ENCODE measurements around the gene RIPK1. TPM values are rescaled to one million over a fixed set of nuclear protein-coding genes. Genes with fewer than 3 reads are reported as not detected.
"Not testable (repeated sequence)": the region's sequence is repeated elsewhere in the genome, so short reads cannot be mapped to it uniquely, and the experiment has no call there.

The RIPK1 gene
- total RNA-seq, 2 donors from 2014 or later, result 21.9 to 23.6 TPM

DNA sequence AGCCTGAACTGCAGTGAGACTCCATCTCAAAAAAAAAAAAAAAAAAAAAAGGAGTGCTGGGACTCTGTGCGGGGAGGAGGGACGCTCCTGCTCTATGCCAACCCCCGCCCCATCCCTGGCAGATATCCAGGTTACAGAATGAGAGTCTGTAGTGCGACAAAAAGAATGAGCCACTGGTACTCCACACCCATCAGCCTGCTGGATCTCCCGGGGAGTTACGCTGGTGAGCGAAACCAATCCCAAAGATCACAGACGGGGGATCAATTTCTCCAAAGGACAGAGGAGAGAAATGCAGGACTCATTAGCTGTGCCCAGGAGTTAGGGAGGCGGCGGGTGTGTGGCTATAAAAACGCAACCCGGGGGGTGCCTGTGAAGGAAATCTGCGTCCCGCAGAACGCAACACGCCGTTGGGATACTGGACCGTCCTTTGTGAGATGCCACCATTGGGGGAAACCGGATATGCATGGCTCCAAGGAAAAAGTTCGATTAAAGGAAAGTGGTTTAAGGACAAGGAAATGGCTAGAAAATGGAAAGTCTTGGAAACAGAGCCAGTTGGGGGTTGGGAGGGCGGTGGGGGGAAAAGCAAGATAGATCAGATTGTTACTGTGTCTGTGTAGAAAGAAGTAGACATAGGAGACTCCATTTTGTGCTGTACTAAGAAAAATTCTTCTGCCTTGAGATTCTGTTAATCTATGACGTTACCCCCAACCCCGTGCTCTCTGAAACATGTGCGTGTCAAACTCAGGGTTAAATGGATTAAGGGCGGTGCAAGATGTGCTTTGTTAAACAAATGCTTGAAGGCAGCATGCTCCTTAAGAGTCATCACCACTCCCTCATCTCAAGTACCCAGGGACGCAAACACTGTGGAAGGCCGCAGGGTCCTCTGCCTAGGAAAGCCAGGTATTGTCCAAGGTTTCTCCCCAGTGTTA lies 13.8 kb upstream of the RIPK1 start:
- H3K9me3 Mint-ChIP-seq; DNase-seq; H3K27me3 Mint-ChIP-seq (ENCODE audit: low read depth); H3K36me3 Mint-ChIP-seq (ENCODE audit: insufficient read depth in 2 of 2); H3K27ac Mint-ChIP-seq; ATAC-seq (replicated peaks in 1 of 2): not testable (repeated sequence)
- peaks cover 38% of the 10 kb centered on the region for H3K4me1 Mint-ChIP-seq (ENCODE audit: low read depth)
- H3K4me3 Mint-ChIP-seq, result peak overlapping the region; percentile 85 to 86

DNA sequence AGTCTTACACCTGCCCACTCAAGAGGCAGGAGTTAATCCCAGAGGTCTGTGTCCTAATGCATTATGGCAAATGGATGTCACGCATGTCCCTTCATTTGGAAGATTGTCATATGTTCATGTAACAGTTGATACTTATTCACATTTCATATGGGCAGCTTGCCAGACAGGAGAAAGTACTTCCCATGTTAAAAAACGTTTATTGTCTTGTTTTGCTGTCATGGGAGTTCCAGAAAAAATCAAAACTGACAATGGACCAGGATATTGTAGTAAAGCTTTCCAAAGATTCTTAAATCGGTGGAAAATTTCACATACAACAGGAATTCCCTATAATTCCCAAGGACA lies 13.2 kb upstream of the RIPK1 start:
- not testable (repeated sequence) for H3K4me3 Mint-ChIP-seq

DNA sequence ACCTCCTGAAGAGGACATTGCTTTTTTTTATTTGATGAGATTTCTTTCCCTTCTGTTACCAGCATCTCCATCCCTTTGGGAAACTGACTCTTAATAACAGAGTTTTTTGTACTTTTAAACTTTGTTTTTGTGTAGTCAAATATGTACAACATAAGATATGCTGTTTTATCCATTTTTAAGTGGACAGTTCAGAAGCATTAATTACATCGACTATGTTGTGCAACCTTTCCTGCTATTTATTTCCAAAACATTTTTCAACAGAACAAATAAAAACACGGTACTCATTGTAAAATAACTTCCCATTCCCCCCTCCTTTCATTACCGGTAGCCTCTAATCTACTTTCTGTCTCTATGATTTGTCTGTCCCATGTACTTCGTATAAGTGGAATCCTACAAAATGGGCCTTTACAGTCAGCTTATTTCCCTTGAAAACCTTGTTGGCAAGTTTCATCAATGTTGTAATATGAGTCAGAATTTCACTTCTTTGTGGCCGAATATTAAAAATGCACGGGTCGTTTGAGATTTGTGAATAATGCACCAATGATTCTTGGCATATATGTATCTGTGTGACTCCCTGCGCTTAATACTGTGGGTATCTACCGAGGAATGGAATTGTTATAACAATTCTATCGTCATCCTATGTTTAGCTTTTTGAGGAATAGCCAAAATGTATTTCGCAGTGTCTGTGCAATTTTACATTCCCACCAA lies 11.1 kb upstream of the RIPK1 start:
- Mint-ChIP-seq H3K27me3 (ENCODE audit: low read depth) (no peaks in the 10 kb centered on the region), H3K4me3 (no peak overlapping the region), H3K27ac (no peak overlapping the region), H3K9me3 (no peaks in the 10 kb centered on the region), H3K4me1 (ENCODE audit: low read depth) (peaks cover 45% of the 10 kb centered on the region), H3K36me3 (ENCODE audit: insufficient read depth in 2 of 2) (no peaks in the 10 kb centered on the region)
- no peak for DNase-seq
- no peak for ATAC-seq (replicated peaks in 1 of 2)

More for the DNA sequence above, 13.2 kb upstream of the RIPK1 start:
- H3K27ac Mint-ChIP-seq; H3K27me3 Mint-ChIP-seq (ENCODE audit: low read depth); ATAC-seq (replicated peaks in 1 of 2); DNase-seq; H3K36me3 Mint-ChIP-seq (ENCODE audit: insufficient read depth in 2 of 2); H3K9me3 Mint-ChIP-seq: not testable (repeated sequence)
- peaks cover 38% of the 10 kb centered on the region for H3K4me1 Mint-ChIP-seq (ENCODE audit: low read depth)

DNA sequence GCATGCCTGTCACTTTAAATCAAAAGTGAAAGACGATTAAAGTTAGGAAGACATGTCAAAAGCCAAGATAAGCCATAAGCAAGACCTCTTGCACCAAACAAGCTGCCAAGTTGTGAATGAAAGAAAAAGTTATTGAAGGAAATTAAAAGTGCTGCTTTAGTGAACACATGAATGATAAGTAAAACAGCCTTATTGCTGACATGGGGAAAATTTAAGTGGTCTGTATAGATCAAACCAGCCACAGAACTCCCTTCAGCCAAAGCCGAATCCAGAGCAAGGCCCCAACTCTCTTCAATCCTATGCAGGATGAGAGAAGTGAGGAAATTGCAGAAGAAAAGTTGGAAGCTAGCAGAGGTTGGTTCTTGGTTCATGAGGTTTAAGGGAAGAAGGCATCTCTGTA lies 9.3 kb upstream of the RIPK1 start:
- Mint-ChIP-seq H3K4me1 (ENCODE audit: low read depth) (peaks cover 34% of the 10 kb centered on the region), H3K36me3 (ENCODE audit: insufficient read depth in 2 of 2) (no peaks in the 10 kb centered on the region), H3K27me3 (ENCODE audit: low read depth) (no peaks in the 10 kb centered on the region), H3K9me3 (no peaks in the 10 kb centered on the region), H3K27ac (no peak overlapping the region), H3K4me3 (peak overlapping the region; percentile 0 to 59)
- DNase-seq, result no peak
- ATAC-seq (replicated peaks in 1 of 2), result no peak

DNA sequence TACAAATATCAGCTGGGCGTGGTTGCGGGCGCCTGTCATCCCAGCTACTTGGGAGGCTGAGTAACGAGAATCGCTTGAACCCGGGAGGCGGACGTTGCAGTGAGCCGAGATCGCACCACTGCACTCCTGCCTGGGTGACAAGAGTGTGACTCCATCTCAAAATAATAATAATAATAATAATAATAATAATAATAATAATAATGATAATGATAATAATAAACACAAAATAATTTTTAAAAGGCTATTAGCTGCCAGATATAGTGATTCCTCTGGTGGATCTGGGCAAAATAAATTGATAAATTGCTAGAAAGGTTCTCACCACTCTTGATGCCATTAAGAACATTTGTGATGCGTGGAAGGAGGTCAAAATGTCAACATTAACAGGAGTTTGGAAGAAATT lies 8.2 kb upstream of the RIPK1 start:
- not testable (repeated sequence) for H3K9me3 Mint-ChIP-seq; H3K4me3 Mint-ChIP-seq; DNase-seq; H3K36me3 Mint-ChIP-seq (ENCODE audit: insufficient read depth in 2 of 2); H3K27me3 Mint-ChIP-seq (ENCODE audit: low read depth); ATAC-seq (replicated peaks in 1 of 2); H3K27ac Mint-ChIP-seq
- peaks cover 32% of the 10 kb centered on the region for H3K4me1 Mint-ChIP-seq (ENCODE audit: low read depth)

DNA sequence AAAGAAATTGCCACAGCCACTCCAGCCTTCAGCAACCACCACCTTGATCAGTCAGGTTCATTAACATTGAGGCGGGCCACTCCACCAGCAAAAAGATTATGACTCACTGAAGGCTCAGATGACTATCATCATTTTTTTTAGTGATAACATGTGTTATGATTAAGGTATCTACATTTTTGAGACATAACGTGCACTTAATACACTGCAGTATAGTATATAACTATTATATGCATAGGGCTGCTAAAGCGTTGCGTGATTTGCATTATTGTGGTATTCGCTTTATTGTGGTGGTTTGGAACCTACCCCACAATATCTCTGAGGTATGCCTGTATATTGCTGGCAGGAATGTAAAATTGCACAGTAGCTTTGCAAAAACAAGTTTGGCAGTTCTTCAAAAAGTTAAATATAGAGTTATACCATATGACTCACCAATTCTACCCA lies 6.8 kb upstream of the RIPK1 start:
- Mint-ChIP-seq H3K9me3 (no peaks in the 10 kb centered on the region), H3K4me3 (no peak overlapping the region), H3K27ac (no peak overlapping the region), H3K36me3 (ENCODE audit: insufficient read depth in 2 of 2) (peaks cover 2 to 3% of the 10 kb centered on the region in 2 donors), H3K4me1 (ENCODE audit: low read depth) (peaks cover 38% of the 10 kb centered on the region), H3K27me3 (ENCODE audit: low read depth) (no peaks in the 10 kb centered on the region)
- DNase-seq (peak; percentile 22 to 52), ATAC-seq (replicated peaks in 1 of 2) (peak; percentile 4 to 8)

DNA sequence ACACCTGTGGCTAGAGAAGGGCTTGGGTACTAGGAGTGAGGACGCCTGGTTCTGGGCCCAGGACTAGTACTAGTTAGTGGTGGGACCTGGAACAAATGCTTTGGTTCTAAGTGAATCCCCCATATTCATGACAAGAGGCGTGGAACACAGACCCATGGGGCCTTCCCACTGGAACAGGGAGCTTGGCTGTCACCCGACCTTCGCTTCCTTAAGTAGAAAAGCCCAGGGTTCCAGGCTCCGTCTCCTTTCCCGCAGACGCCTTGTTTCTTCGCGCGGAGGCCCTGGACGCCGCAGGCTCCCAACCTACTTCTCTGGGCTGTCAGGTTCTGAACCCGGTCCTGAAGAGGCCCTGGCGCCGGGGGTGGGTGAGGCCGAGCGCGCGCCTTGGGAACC lies 5.0 kb upstream of the RIPK1 start:
- H3K9me3 Mint-ChIP-seq, result not testable (repeated sequence)

DNA sequence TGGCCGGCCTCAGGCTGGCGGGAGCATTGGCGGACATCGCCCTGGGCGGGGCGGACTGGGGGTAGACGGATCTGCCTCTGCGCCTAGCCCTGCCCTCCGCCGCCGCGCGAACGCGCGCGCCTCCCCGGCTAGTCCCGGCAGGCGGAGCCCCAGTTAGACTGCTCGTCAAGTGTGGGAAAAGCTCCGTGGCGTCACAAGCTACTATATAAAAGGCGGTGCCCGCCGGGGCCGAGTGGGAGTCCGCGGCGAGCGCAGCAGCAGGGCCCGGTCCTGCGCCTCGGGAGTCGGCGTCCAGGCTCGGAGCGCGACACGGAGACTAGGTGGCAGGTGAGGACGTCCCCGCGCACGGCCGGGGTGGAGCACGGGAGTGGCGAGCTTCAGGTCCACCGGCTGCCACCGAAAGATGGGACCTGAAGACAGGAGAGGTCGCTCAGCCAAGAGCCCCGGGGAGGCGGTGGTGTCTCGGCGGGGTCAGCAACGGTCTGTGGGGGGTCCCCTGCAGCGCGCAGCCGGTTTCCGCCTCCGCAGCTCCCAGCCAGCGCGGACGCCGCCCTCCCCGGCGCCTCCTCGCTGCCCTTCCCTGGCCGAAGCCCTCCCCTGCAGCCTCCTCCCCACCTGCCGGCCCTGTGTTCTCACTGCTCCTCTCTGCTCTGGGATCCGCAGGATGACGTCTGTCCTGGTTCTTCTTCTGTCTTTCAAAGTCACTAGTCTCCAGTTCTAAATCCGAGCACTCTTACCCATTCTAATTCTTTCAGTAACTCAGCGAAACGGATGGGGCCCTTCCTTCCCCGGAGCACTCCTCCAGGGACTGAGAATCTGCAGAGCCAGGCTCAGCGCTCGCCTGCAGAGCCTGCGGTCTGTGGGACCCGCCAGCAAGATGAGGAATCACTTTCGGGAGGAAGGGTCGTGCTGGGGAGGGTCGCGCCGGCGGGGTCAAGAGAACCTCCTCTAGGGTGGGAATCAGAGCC lies 4.3 kb upstream of the RIPK1 start:
- no peaks in the 10 kb centered on the region for H3K27me3 Mint-ChIP-seq (ENCODE audit: low read depth)
- DNase-seq (peak; percentile 94 to 96), ATAC-seq (replicated peaks in 1 of 2) (peak; percentile 87 to 88)
- peaks cover 50% of the 10 kb centered on the region for H3K4me1 Mint-ChIP-seq (ENCODE audit: low read depth)
- H3K9me3 Mint-ChIP-seq, result no peaks in the 10 kb centered on the region
- H3K27ac Mint-ChIP-seq, result peak overlapping the region; percentile 56
- peak overlapping the region; percentile 91 to 92 for H3K4me3 Mint-ChIP-seq
- H3K36me3 Mint-ChIP-seq (ENCODE audit: insufficient read depth in 2 of 2), result peaks cover 2 to 3% of the 10 kb centered on the region in 2 donors

More for the DNA sequence above, 5.0 kb upstream of the RIPK1 start:
- ATAC-seq (replicated peaks in 1 of 2); DNase-seq; H3K27me3 Mint-ChIP-seq (ENCODE audit: low read depth); H3K36me3 Mint-ChIP-seq (ENCODE audit: insufficient read depth in 2 of 2): not testable (repeated sequence)
- peak overlapping the region; percentile 56 for H3K27ac Mint-ChIP-seq
- H3K4me3 Mint-ChIP-seq, result peak overlapping the region; percentile 91 to 92
- peaks cover 56% of the 10 kb centered on the region for H3K4me1 Mint-ChIP-seq (ENCODE audit: low read depth)

DNA sequence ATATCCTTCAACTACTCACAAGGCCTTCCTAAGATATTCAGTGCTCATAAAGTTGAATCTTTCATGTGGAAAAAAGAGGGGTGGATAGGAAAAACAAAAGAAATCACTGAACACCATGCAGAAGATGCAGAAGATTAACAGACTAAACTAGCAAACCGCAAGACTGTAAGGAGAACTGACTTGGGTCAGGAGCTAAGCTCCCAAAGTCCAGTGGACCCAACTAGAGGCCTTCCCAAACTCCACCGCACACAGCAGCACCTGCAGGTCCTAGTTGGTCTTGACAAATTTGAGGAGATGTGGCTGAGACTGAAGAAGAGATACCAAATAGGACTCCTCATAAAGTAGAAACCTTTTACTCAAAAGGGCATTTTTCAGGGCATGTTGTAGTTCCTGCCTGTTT lies 3.3 kb downstream of the RIPK1 start:
- peak overlapping the region; percentile 36 for H3K27ac Mint-ChIP-seq
- peak overlapping the region in 1 of 2 donors; percentile 33 for H3K4me3 Mint-ChIP-seq
- H3K4me1 Mint-ChIP-seq (ENCODE audit: low read depth), result peaks cover 75% of the 10 kb centered on the region
- no peaks in the 10 kb centered on the region for H3K27me3 Mint-ChIP-seq (ENCODE audit: low read depth)
- ATAC-seq (replicated peaks in 1 of 2) (no peak), DNase-seq (no peak)
- no peaks in the 10 kb centered on the region for H3K9me3 Mint-ChIP-seq
- H3K36me3 Mint-ChIP-seq (ENCODE audit: insufficient read depth in 2 of 2), result peaks cover 2 to 4% of the 10 kb centered on the region in 2 donors

DNA sequence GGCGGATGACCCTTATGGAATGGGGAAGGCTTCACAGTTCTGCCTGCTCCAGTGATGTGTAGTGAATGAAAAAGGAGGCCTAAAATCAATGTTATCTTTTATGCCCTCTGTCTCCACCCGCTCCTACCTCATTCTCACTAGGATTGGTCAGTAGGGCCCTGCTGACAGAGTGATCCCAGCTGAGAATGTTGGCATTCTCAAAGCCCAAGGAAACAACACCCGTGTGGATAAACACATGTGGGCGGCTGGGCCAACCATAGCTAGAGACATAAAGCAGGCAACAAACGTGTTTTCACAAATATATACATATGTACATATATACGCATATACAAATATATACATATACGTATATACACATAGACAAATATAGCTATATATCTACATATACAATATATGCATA lies 4.5 kb downstream of the RIPK1 start:
- Mint-ChIP-seq H3K4me1 (ENCODE audit: low read depth) (peaks cover 68% of the 10 kb centered on the region), H3K27ac (no peak overlapping the region), H3K9me3 (no peaks in the 10 kb centered on the region), H3K27me3 (ENCODE audit: low read depth) (no peaks in the 10 kb centered on the region), H3K36me3 (ENCODE audit: insufficient read depth in 2 of 2) (peaks cover 6 to 11% of the 10 kb centered on the region in 2 donors), H3K4me3 (no peak overlapping the region)
- DNase-seq (no peak), ATAC-seq (replicated peaks in 1 of 2) (no peak)

DNA sequence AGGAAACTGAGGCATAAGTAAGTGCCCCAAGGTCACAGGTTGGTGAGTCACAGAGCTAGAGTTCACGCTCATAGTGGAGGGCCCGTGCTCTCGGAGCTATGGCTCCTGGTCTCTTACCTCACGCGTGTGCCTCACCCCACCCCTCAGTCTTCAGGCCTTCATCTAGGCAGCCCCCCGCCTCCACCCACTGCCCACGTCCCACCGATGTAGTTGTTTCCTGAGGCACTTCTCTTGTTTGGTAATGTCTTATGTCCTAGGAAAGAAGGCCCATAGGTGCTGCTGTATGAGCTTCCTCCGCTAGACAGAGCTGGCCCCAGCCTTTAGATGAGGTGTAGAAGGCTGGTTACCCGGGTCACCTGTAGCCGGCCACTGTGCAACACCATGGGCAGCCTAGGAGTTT lies 5.1 kb downstream of the RIPK1 start:
- Mint-ChIP-seq H3K9me3 (no peaks in the 10 kb centered on the region), H3K36me3 (ENCODE audit: insufficient read depth in 2 of 2) (peaks cover 10 to 17% of the 10 kb centered on the region in 2 donors), H3K27ac (no peak overlapping the region), H3K27me3 (ENCODE audit: low read depth) (no peaks in the 10 kb centered on the region), H3K4me3 (no peak overlapping the region), H3K4me1 (ENCODE audit: low read depth) (peaks cover 63% of the 10 kb centered on the region)
- DNase-seq (no peak), ATAC-seq (replicated peaks in 1 of 2) (no peak)

DNA sequence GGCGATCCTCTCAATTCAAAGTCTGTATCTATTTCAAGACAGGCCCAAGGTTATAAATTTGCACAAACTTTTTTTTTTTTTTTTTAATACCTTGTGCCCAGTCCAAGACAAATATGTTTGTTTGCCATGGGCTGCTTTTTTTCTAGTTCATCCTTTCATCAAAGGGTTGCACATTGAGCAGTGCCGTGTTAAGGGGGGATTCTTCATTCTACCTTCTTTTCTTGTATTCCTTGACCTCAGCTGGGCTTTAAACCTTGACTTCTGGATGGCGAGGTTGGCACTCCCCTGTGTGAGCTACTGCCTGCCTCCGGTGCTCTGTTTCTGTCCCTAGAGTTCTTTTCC lies 7.4 kb downstream of the RIPK1 start:
- no peaks in the 10 kb centered on the region for H3K9me3 Mint-ChIP-seq
- no peak for ATAC-seq (replicated peaks in 1 of 2)
- peaks cover 11 to 22% of the 10 kb centered on the region in 2 donors for H3K36me3 Mint-ChIP-seq (ENCODE audit: insufficient read depth in 2 of 2)
- peak overlapping the region; percentile 91 for H3K27ac Mint-ChIP-seq
- peaks cover 46% of the 10 kb centered on the region for H3K4me1 Mint-ChIP-seq (ENCODE audit: low read depth)
- no peaks in the 10 kb centered on the region for H3K27me3 Mint-ChIP-seq (ENCODE audit: low read depth)
- peak overlapping the region; percentile 62 to 76 for H3K4me3 Mint-ChIP-seq
- no peak for DNase-seq
